GM18499 (cell line): ENCODE data around the gene RXFP2.

Experiments
- ATAC-seq: cut with Tn5 transposase; IDR thresholded peaks from one replicate; pipeline ENCODE4 v1.9.1; 2021; ENCODE audit warnings: moderate number of reproducible peaks; ENCODE audit not compliant: insufficient read depth, unreplicated experiment

RXFP2 gene

DNA sequence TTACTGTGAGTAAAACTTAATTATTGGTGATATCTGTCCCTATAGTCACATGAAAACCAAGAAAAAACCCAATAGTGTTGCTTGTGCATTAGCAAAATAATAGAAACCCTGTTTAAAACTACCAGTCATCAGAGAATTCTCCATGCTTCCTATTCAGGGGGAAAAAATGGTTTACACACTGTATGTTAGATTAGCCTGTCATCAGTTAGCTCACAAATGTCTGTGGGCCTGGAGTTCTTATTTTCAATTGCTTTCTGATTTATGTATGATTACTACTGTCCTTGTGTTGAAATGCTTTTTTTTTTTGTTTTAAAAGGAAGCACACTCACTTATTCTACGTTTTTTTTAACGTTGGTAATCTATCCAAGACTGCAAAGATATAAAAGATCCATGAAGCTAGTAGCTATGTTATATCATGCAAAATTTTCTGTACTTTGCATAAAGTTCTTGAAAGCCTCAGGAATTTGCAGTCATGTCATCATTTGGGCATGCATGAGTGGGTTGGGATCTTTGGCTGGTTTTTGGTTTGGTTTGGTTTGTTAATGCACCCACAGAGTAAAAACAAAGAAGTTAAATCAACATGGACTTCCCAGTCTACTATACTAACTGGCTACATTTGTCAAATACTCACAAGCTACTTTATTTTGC, 25.9 kb downstream of the RXFP2 start:
- no peak for ATAC-seq

DNA sequence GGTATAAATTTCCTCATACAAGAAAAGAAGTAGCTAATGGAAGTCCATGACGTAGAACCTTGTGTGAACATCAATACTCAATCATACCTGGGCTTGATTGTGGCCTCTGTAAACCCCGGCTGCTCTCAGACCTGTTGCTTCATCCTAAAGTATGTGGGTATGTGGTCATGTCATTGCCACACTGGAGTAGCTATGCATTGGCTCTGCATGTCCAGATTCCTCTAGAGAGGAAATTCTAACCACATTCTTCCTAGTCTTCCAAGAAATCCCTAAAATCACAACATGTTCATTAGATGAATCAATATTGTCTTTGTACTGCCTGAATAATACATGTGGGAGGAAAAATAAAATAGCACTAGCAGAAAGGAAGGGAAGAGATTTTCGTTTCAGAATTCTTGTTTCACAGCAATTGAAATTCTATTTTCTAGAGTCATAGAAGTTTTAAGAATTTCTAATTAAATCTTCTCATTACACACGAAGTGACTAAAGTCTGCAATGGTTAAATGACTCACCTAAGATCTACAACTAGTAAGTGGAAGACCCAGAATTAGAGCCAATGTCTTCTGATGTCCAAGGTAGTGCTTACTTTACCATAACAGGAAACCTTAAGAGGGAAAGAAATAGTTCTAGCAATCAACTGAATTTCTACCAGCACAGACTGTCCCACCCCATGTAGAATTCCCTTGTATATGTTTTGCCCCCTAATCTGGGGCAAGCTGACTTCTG, 28.0 kb downstream of the RXFP2 start:
- ATAC-seq, result no peak

DNA sequence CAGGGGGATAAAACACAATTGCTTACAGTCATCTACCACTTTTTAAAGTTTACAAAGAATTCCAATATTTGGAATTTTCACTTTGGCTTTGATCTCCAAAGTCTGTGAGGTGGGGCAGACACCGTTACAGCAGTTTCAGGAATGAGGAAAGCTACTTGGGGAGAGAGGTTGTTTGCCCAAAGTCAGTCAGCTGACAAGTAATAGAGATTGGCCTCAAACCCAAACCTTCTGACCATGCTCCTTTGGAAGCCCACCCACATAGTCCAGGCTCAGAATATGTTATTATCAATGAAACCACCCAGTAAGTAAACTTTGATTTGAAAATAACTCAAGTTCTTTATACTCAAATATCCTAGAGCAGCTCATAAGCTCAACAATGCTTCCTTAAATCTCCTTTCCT, 29.0 kb downstream of the RXFP2 start:
- no peak for ATAC-seq

DNA sequence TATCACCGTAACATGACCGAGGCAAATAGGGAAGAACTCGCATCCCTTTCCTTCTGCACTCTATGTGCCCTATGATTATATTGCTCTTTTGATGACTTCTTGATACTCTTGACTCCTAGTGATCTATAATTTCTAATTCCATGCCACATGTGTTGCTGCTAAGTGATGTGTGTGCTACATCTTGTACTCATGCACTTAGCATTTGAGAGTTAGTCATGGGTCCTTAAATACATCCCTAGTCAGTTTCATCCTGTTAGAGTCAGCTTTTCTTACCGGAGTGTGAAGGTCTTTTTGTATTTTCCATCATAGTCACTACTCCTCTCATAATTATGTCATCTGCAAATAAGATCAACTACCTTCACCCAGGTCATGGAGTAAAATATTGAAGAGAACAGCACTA, 30.2 kb downstream of the RXFP2 start:
- ATAC-seq, result no peak

DNA sequence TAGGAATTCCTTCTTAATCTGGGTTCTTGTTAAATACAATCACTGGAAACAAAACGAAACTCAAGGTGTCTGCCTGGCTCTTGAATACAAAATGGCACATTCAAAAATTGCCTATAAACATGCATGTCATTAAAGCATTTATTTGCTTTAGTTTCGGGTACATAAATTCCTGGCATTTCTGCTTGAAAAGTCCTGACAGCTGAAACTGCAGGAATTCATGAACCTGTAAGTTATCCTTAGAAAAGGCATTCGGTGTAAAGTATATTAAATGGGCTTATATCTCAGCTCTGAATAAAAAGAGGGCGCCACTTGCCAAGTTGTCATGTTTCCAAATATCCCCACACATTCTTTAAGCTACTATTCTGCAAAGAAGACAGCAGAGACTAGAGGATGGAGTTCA, 32.9 kb downstream of the RXFP2 start:
- ATAC-seq, result no peak

DNA sequence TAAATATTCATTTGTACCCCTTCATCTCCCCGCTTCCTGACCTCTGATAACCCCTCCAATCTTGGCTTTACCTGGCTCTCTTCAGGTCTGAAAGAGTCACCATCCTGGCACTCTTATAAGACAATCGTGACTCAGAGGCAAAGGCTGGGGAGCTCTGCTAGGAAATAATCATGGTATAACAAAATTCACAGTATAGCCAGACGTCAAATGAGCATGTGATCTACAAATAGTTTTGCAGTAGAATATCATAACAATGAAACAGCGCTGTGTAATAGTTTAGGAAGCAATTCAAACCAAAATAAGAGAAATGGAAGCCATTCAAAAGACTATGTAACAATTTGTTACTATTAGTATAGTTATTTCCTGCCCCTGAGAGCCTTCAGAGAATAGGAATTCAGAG, 34.2 kb downstream of the RXFP2 start:
- no peak for ATAC-seq

DNA sequence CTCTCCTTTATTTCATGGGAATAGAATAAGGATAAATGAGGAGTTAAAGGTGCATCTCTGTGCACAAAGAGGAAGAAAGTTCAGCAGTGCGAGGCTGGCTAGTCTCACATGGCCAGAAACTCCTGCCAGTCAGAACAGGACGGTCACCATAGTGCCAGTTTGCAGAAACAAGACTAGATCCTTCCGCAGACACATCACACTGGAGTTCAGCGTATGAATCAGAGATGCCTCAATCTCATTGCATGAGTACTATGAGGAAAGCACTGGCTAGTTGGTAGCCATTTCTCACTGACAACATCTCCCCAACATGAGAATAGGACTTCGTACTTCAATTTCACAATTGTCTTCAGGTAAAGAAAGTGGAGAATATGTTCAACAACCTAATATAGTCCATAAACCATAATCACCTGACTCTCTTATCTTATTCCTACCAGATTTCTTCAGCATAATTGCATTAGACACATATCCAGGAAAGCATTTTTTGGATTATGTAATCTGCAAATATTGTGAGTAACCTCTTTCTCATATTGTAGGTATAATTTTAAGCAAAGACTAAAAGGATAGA, 34.9 kb downstream of the RXFP2 start:
- ATAC-seq, result no peak

DNA sequence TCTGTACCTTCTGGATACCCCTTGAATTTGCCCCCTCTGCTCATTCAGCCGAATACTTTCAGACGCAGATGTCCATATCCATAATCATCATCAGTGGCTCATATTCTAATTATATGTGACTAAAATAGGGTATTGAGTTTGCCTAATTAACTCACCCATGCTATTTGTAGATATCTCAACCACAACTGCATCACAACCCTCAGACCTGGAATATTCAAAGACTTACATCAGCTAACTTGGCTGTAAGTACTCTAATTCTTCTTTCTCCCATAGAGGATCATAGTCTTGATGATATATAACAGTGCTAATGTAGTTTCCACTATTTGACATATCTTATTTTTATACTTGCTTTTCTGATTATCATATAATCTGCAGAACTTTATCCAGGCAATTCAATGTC, 35.8 kb downstream of the RXFP2 start:
- ATAC-seq, result no peak

DNA sequence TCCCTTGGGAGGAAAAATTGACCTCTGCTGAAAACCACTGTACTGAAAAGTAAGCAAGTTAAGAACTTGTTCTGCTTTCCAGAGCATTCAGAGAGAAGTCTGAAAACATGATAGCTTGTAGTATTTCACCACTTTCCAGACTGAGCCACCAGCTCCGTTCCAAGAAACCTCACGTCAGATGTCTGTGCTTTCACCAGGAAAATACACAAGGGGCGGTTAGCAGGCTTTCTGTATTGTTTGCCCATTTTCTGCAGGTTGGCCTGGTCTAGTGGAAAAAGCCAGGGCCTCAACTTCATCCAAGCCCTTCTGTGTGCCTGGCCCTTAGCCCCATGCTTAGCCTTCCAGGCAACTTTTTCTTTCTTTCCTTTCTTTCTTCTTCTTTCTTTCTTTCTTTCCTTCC, 36.4 kb downstream of the RXFP2 start:
- no peak for ATAC-seq

DNA sequence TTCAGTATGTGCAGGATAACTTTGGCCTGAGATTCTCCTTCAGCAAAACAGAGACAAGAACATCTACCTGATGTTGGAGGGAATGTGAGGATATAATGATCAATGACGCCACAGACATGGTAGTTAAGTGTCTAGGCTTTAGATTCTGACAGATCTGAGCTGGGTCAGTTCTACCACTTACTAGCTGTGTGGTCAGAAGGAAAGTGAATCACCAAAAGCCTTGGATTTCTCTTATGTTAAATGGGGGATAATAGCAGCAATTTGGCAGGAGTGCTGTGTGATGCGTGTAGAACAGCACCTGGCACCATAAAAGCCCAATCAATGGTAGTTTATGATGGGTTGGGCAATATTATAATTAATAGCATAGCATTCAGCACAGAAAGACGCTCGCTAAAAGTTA, 41.7 kb downstream of the RXFP2 start:
- ATAC-seq, result no peak

DNA sequence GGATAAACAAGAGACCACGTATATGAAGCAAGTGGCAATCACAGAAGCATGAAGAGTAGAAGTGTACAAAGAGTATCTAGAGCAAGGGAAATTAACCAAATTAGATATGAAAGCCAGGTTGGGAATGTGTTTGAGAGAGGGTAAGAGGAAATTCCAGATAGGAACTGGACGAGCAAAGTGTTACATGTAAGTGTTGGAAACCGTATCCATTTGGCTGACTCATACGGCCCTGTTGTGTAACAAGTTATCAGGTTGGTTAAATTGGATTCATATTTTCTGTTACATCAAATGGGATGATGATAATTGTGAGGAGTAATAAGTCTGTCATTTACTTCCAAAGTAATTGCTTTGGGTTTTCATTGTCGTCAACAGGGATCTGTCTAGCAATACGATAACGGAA, 46.7 kb downstream of the RXFP2 start:
- ATAC-seq, result no peak

DNA sequence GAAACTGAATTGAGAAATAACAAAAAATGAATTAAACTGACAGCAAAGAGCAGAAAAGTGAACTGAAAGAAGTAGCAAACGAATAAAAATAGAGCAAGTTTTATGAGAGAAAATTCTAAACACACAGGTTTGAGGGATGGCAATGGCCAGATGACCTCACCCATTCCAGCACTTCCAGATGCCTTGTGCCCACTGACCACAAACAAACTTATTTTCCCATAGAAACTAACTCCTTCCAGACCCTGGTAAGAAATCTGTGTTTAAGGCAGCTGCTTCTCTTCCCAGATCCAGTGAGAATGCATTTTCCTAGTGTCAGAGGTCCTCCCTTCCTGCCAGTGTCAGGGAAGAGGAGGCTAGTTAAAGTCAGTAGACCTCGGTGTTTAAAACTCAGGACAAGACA, 51.7 kb downstream of the RXFP2 start:
- ATAC-seq, result no peak

DNA sequence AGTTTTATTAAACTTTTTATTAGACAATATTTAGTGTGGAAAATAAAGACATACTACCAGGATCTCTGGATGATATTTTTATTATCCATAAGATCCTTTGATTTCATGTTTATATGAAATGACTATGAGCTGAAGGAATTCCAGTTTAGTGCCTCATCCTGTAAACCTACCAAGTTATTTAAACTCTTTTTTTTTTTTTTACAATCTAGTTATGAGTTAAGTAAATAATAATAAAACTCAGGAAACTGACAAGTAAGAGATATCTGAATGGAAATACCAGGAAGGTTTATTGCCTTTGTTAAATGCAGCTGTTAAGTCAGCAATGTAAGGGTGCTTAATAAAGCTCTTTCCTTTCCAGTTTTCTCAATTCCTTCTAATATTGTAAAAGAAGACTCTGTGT, 53.9 kb downstream of the RXFP2 start:
- ATAC-seq, result no peak

DNA sequence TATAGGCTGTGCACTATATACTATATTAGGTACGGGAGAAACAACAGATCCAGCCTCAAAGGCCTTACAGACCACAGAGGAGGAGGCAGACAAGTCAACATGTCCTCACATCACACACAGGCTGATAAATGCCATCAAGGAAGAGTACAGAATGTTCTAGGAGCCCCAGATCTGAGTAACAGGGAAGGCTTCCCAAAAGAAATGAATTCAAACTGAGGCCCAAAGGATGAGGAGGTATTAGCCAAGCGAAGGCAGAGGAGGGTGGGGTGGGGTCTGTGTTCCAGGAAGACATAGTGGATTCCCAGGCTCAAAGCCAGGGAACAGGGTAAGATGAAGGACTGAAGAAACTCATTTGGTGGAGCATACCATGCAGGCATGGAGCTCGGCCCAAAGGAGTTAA, 55.1 kb downstream of the RXFP2 start:
- ATAC-seq, result no peak

DNA sequence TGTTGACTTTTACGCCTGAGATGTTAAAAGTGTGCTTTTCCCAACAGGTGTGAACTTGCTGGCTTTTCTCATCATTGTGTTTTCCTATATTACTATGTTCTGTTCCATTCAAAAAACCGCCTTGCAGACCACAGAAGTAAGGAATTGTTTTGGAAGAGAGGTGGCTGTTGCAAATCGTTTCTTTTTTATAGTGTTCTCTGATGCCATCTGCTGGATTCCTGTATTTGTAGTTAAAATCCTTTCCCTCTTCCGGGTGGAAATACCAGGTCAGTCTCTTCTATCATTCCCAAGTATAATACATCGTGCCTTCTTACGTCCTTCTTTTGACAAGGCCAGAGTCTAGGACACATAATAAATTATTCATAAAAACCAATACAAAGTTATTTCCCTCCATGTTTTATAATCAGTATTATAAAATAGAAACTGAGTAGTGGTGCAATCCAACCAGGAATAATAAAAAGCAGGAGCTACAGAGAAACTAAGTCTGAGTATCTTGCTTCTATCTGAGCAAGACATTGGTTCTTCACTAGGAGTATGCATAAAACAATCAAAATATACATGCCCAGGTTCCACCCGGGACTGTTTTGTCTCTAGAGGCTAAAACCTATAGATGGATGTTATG, 57.9 kb downstream of the RXFP2 start:
- ATAC-seq, result no peak

DNA sequence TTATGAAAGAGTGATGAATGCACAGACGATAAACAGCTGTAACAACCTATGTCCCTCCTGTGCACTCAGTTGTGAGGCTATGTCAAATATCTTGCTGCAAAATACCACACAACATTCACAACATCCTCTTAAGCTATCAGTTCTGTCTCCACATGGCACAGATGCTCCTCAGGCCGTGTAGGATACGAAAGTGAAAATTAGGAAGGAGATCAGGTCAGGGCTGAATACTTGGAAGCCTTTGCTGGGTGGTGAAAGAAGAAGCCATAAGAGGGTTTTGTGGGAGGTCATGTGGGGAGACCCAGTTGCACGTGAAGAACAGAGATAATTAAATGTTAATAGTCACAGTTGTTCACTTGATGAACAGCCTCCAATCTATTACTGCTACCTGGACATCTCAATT, 58.9 kb downstream of the RXFP2 start:
- no peak for ATAC-seq

DNA sequence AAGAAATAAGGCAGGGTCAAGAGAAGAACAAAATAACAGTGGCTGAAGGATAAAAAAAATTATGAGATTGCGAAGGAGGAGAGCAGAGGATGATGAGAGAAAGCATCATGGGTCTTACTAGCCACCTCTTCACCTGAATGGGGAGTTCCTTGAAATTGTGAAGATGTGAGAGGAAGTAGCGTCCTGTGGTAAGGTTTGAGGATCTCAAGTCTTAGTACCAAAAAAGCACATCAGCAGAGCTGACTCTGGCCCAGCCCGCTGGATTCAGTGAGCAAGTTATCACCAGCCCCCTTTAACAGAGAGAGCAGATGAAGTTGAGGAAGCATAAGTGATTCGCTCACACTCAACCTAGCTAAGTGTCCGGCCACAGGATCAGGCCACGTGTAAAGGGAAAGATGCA, 61.8 kb downstream of the RXFP2 start:
- no peak for ATAC-seq

DNA sequence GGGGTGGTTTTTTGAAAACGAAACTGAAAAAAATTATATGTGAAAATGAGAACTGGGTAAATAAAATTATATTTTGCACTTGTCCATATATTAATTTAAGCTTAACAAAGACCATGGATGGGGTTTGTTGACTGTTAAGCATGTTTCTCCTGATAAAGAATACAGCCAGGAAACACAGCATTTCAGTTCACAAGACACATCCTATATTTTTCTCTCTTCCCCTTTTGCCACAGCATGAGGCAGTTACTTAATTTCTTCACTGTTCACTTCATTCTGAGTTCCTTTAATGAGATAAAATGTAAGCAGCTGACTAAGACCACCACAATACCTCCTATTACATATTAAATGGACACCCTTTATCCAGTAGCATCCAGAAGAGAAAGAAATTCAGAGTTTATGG, 64.0 kb downstream of the RXFP2 start:
- no peak for ATAC-seq

DNA sequence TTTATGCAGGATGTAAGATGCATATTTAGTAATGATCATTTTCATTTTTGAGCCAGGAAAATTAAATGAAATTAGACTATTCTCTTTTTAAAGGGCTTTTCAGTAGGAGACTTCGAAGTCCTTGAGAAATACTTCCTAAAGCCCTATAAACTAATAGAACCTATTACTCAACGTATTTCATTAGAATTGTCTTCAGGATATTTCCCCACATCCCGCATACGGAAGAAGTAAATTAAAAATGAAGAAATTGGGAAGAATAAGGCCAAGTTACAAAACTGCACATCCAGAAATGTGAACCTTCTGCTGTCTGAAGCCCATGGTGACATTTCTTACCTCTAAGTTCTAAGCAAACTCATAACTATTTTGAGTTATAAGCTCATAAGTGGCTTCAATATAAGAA, 66.5 kb downstream of the RXFP2 start:
- no peak for ATAC-seq

DNA sequence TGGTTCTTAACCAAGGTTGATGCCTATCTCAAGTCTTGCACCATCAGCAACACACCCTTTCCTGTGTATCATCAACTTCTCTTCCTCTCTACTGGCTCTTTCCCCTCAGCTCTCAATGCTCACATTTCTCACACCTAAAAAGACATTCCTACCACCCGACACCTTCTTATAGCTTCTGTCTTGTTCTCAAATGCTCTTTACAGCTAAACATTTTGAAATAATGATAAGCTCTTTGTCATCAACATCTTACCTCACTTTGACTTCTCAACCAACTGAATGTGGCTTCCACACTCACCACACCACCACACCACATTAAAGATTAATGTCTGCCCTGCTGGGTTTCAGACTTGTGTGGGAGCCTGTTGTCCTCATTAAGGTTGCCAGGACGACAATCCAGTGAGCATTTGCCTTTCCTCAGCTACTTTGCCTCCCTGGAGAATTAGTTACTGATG, 67.8 kb downstream of the RXFP2 start:
- no peak for ATAC-seq

DNA sequence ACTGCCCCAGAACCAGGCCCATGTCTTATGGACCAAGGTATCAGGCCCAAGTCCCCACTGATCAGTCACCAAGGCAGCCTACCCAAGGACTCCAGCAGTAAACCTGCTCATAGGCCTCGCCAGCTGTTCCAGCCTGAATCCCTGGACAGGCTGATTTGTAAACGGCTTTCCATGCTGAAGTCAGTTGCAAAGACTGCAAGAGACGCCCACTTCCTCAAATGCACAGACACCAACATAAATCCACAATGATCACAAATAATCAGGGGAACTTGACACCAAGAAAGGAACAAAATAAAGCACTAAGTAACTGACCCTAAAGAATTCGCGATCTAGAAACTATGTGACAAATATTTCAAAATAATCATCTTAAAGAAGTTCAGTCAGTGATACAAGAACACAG, 75.2 kb downstream of the RXFP2 start:
- no peak for ATAC-seq
